K562 (cell line): ENCODE results near the gene NINL. TPM values are rescaled to one million over a fixed set of nuclear protein-coding genes. Genes with fewer than 3 reads are reported as not detected.

ENCODE experiments used
- ATAC-seq: fragments of 200-7000 bp; cut with Tn5 transposase; 3 replicates; pipeline ENCODE4 v1.9.1; 2020; ENCODE audit warnings: moderate library complexity
- BruUV-seq: library from RNA; stranded (reverse); fragments of 400-500 nt; replicated peaks from 2 replicates; lab custom pipeline; 2021; lab: Mats Ljungman, UMichigan
- CTCF ChIA-PET: fragments of 300-600 bp; formaldehyde crosslinking; extraction: SDS; loops from one replicate; lab custom pipeline; 2021; ENCODE audit warnings: low intra/inter-chr PET ratio; lab: Yijun Ruan, JAX
- POLR2A ChIA-PET: fragments of 300-600, 350-650 bp; sonication (Branson Sonifier 250); formaldehyde crosslinking; extraction: SDS; loops from one replicate; lab custom pipeline; 2021; ENCODE audit warnings: antibody characterized with exemption, inconsistent platforms; lab: Yijun Ruan, JAX
- DNase-seq, 4 experiments: peaks; one replicate each; pipeline versions ENCODE4 v3.0.0 to v3.0.0-alpha.2; 2011 to 2018; ENCODE audit warnings: low spot score in 3 of 4, mixed read lengths in 3 of 4; ENCODE audit errors: extremely low read depth in 1 of 4
- FAIRE-seq: peaks from 2 replicates; lab custom pipeline; 2011; peaks lifted over from hg19 to GRCh38; lab: Jason Lieb, UNC
- H2AFZ ChIP-seq: 2 replicates; pipeline ENCODE4 v1.6.0; 2011; ENCODE audit warnings: low read depth, low read length, control low read depth, inconsistent platforms
- H3K27ac ChIP-seq: fragments of 200-600 bp; 3 replicates; pipeline ENCODE4 v1.8.0; 2011; ENCODE audit warnings: low read depth, mild to moderate bottlenecking, control low read depth, inconsistent platforms, low read length, moderate library complexity, mixed read lengths; ENCODE audit errors: extremely low read depth
- H3K27me3 ChIP-seq, 2 experiments: fragments of 300-600 bp in 1 of 2; 2 replicates in 1 of 2; 3 replicates in 1 of 2; pipeline versions ENCODE4 v1.6.0 to v1.8.0; 2011; ENCODE audit warnings: inconsistent platforms in 2 of 2, low read length in 2 of 2, mild to moderate bottlenecking in 1 of 2, mixed read lengths in 1 of 2, moderate library complexity in 1 of 2; ENCODE audit not compliant: control insufficient read depth in 2 of 2, insufficient read depth in 2 of 2
- H3K36me3 ChIP-seq: fragments of 300-600 bp; 3 replicates; pipeline ENCODE4 v1.8.0; 2011; ENCODE audit warnings: mild to moderate bottlenecking, low read length, inconsistent platforms; ENCODE audit not compliant: control insufficient read depth, insufficient read depth
- H3K4me1 ChIP-seq, 2 experiments: fragments of 200-600 bp in 1 of 2; replicated peaks in 1 of 2; 2 replicates in 1 of 2; 3 replicates in 1 of 2; pipeline versions ENCODE4 v1.5.1 to v1.8.0; 2011; ENCODE audit warnings: inconsistent platforms in 2 of 2, low read length in 2 of 2, mild to moderate bottlenecking in 1 of 2, mixed read lengths in 1 of 2, moderate library complexity in 1 of 2; ENCODE audit not compliant: control insufficient read depth in 2 of 2, insufficient read depth in 2 of 2
- H3K4me2 ChIP-seq: 2 replicates; pipeline ENCODE4 v1.6.1; 2011; ENCODE audit warnings: low read length, control low read depth, inconsistent platforms, mixed read lengths; ENCODE audit not compliant: insufficient read depth
- H3K4me3 ChIP-seq: fragments of 200-600 bp; sonication (generic), shearing (Covaris generic); 2 replicates; pipeline ENCODE4 v1.5.1; 2016; ENCODE audit warnings: control low read depth, inconsistent platforms
- H3K79me2 ChIP-seq: fragments of 200-600 bp; 3 replicates; pipeline ENCODE4 v1.8.0; 2011; ENCODE audit warnings: low read length, inconsistent platforms; ENCODE audit not compliant: control insufficient read depth, insufficient read depth
- H3K9ac ChIP-seq, 2 experiments: 2 replicates each; pipeline versions ENCODE4 v1.6.0 to v1.6.1; 2011; ENCODE audit warnings: low read depth in 2 of 2, low read length in 2 of 2, control low read depth in 1 of 2, inconsistent platforms in 1 of 2, mild to moderate bottlenecking in 1 of 2, mixed read lengths in 1 of 2; ENCODE audit not compliant: insufficient read depth in 1 of 2
- H3K9me1 ChIP-seq: one replicate; pipeline ENCODE4 v1.6.0; 2011; ENCODE audit warnings: inconsistent platforms, mild to moderate bottlenecking, low read length, moderate library complexity; ENCODE audit not compliant: control insufficient read depth, insufficient read depth
- H3K9me3 ChIP-seq: replicated peaks from 2 replicates; pipeline ENCODE4 v1.5.1; 2011; ENCODE audit warnings: low read depth, low read length, inconsistent platforms; ENCODE audit not compliant: control insufficient read depth, insufficient read depth
- H4K20me1 ChIP-seq: replicated peaks from 2 replicates; pipeline ENCODE4 v1.6.1; 2011; ENCODE audit warnings: low read length, inconsistent platforms, mixed read lengths; ENCODE audit not compliant: control insufficient read depth, insufficient read depth
- ASH1L ChIP-seq: fragments of 450-650 bp; IDR thresholded peaks from 2 replicates; pipeline ENCODE4 v1.6.1; 2018; ENCODE audit warnings: borderline replicate concordance, mild to moderate bottlenecking, low read depth; ENCODE audit not compliant: partially characterized antibody
- HES1 ChIP-seq: fragments of 450-650 bp; IDR thresholded peaks from 2 replicates; pipeline ENCODE4 v1.6.1; 2016; ENCODE audit warnings: low read depth, mild to moderate bottlenecking, moderate library complexity
- LEF1 ChIP-seq: fragments of 450-650 bp; IDR thresholded peaks from 2 replicates; pipeline ENCODE4 v1.6.1; 2016; ENCODE audit warnings: mild to moderate bottlenecking
- MCM5 ChIP-seq: fragments of 450-650 bp; IDR thresholded peaks from 2 replicates; pipeline ENCODE4 v1.6.1; 2016; ENCODE audit warnings: low read depth
- RBFOX2 ChIP-seq: fragments of 200-400 bp; formaldehyde crosslinking; IDR thresholded peaks from 2 replicates; pipeline ENCODE4 v1.6.1; 2017; ENCODE audit warnings: low read depth, mild to moderate bottlenecking, low read length, moderate library complexity
- SAFB2 ChIP-seq: fragments of 200-400 bp; formaldehyde crosslinking; IDR thresholded peaks from 2 replicates; pipeline ENCODE4 v1.6.1; 2018; ENCODE audit warnings: borderline replicate concordance, low read length, low read depth, moderate library complexity; ENCODE audit not compliant: severe bottlenecking
- SMAD3 ChIP-seq: fragments of 450-650 bp; formaldehyde crosslinking; conservative IDR thresholded peaks from 2 replicates; pipeline ENCODE4 v1.4.0; 2020; ENCODE audit warnings: mild to moderate bottlenecking
- SREBF1 ChIP-seq: fragments of 150-350 bp; IDR thresholded peaks from 2 replicates; pipeline ENCODE4 v1.6.1; 2014; ENCODE audit warnings: antibody characterized with exemption, low read depth, low read length, borderline replicate concordance
- ZHX1 ChIP-seq: fragments of 150-350 bp; conservative IDR thresholded peaks from 2 replicates; pipeline ENCODE4 v1.6.1; 2014; ENCODE audit warnings: low read length
- WGBS: fragments of 100-300 bp; shearing (Covaris generic); methylation state at CpG from one replicate; pipeline ENCODE4 v1.1.6; 2016; ENCODE audit warnings: low coverage, mixed read lengths; ENCODE audit not compliant: insufficient coverage; ENCODE audit errors: missing lambda C conversion rate; 5-methylcytosine and 5-hydroxymethylcytosine counted together
- in situ Hi-C: fragments of 300-500 bp; cut with MboI; formaldehyde crosslinking; loops from 4 replicates; pipeline ENCODE4 v1.15.0; 2018; ENCODE audit warnings: inconsistent platforms, mixed read lengths
- intact Hi-C: fragments of 100-400 bp; cut with micrococcal nuclease; formaldehyde crosslinking; loops from 2 replicates; pipeline ENCODE4 v1.14.2; 2022
- polyA plus RNA-seq, 8 experiments: library from polyadenylated mRNA; depleted of rRNA in 4 of 8; stranded (reverse) in 5 of 8; unstranded in 3 of 8; fragments of >200 nt; fragmentation: Nextera tagmentation in 2 of 8; fragmentation: Illumina TruSeq in 1 of 8; extraction: Ambion mirVana in 2 of 8; extraction: Trizol in 1 of 8; gene quantifications; 2 replicates each; pipeline versions ENCODE4 v1.2.1 to v1.2.3, GENCODE V29; 2011 to 2014; ENCODE audit warnings: inconsistent platforms in 1 of 8, missing spikeins in 1 of 8
- total RNA-seq, 7 experiments: library from RNA; depleted of rRNA in 6 of 7; stranded (reverse); fragments of >200 nt in 6 of 7; fragmentation: Illumina TruSeq in 2 of 7; extraction: Trizol in 2 of 7; gene quantifications; 2 replicates each; pipeline versions ENCODE4 v1.2.1 to v1.2.3, GENCODE V29; 2011 to 2021; ENCODE audit warnings: low replicate concordance in 1 of 7
- TF ChIP-seq, protein P1 (sequence below): fragments of 250-450 bp; sonication (Bioruptor Pico); IDR thresholded peaks from 2 replicates; pipeline ENCODE4 v1.5.0; 2022; ENCODE audit warnings: mild to moderate bottlenecking
- TF ChIP-seq, protein P2 (sequence below): fragments of 250-450 bp; sonication (Bioruptor Pico); IDR thresholded peaks from 2 replicates; pipeline ENCODE4 v1.5.0; 2021
- TF ChIP-seq, protein P3 (sequence below): sonication (generic); formaldehyde crosslinking; IDR thresholded peaks from 2 replicates; pipeline ENCODE4 v1.8.1; 2023; ENCODE audit warnings: mild to moderate bottlenecking, missing genetic modification reagents
- TF ChIP-seq, protein P4 (sequence below): IDR thresholded peaks from 2 replicates; pipeline ENCODE4 v1.6.1; 2011; ENCODE audit not compliant: insufficient read length; ENCODE audit errors: extremely low read depth

NINL gene
- total and polyA plus RNA-seq, 9 of the 15 experiments (the other 6 are each of a cell fraction or from before 2014, with no cell fraction given): 0.03 to 0.22 (median 0.05) TPM; not detected in 5

DNA sequence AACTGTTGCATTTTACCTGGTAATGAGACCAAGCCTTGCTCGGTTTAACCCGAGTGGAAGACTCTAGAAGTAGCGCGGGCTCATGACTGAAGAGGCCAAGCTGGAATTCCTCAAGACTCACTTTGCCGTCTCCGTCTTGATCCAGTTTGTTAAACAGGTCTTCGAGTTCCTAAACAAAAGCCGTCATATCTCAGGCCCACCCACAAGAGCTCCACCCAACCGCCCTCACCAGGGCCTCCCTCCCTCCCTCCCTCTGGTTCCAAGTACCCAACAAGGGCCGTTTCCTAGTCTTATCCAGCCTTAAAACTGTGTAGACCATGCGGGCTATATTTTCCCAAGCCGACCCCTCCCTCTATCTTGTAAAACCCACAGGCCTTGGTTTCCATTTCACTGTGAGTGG is 81.4 kb downstream of the NINL start:
- ATAC-seq: no peak
- Histone ChIP-seq H3K9me1 (no peaks in the 10 kb centered on the region), H3K4me1 (no peaks in the 10 kb centered on the region), H3K27me3 (peaks cover 6 to 48% of the 10 kb centered on the region in 2 experiments; a peak in 4 of 5 replicates), H3K9ac (no peak overlapping the region), H3K9me3 (no peaks in the 10 kb centered on the region), H3K4me3 (no peak overlapping the region), H4K20me1 (no peaks in the 10 kb centered on the region; the same call in 1 of the 2 replicates), H3K79me2 (no peaks in the 10 kb centered on the region), H3K4me2 (0 out of 2 replicates have a peak overlapping the region, but pooled peaks have one; percentile 25), H3K27ac (no peak overlapping the region), H3K36me3 (no peaks in the 10 kb centered on the region), H2AFZ (no peak overlapping the region)
- in situ Hi-C loops: no loop called here
- CTCF ChIA-PET: no interaction called here
- POLR2A ChIA-PET: no interaction called here
- intact Hi-C loops: no loop called here
- BruUV-seq: no TSS peak
- WGBS: 0% methylated on average over 8 of the region's 12 CpGs
- no peak for DNase-seq
- no peak for FAIRE-seq
- TF ChIP-seq HES1 (no peak), SAFB2 (no peak), ASH1L (no peak), SREBF1 (no peak), SMAD3 (CRISPR knock-in tag) (no peak), LEF1 (no peak), MCM5 (no peak), ZHX1 (no peak), RBFOX2 (no peak)
- TF ChIP-seq, protein P1, sequence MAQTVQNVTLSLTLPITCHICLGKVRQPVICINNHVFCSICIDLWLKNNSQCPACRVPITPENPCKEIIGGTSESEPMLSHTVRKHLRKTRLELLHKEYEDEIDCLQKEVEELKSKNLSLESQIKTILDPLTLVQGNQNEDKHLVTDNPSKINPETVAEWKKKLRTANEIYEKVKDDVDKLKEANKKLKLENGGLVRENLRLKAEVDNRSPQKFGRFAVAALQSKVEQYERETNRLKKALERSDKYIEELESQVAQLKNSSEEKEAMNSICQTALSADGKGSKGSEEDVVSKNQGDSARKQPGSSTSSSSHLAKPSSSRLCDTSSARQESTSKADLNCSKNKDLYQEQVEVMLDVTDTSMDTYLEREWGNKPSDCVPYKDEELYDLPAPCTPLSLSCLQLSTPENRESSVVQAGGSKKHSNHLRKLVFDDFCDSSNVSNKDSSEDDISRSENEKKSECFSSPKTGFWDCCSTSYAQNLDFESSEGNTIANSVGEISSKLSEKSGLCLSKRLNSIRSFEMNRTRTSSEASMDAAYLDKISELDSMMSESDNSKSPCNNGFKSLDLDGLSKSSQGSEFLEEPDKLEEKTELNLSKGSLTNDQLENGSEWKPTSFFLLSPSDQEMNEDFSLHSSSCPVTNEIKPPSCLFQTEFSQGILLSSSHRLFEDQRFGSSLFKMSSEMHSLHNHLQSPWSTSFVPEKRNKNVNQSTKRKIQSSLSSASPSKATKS (CRISPR knock-in tag): no peak
- TF ChIP-seq, protein P2, sequence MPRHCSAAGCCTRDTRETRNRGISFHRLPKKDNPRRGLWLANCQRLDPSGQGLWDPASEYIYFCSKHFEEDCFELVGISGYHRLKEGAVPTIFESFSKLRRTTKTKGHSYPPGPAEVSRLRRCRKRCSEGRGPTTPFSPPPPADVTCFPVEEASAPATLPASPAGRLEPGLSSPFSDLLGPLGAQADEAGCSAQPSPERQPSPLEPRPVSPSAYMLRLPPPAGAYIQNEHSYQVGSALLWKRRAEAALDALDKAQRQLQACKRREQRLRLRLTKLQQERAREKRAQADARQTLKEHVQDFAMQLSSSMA (CRISPR knock-in tag): no peak
- TF ChIP-seq, protein P3, sequence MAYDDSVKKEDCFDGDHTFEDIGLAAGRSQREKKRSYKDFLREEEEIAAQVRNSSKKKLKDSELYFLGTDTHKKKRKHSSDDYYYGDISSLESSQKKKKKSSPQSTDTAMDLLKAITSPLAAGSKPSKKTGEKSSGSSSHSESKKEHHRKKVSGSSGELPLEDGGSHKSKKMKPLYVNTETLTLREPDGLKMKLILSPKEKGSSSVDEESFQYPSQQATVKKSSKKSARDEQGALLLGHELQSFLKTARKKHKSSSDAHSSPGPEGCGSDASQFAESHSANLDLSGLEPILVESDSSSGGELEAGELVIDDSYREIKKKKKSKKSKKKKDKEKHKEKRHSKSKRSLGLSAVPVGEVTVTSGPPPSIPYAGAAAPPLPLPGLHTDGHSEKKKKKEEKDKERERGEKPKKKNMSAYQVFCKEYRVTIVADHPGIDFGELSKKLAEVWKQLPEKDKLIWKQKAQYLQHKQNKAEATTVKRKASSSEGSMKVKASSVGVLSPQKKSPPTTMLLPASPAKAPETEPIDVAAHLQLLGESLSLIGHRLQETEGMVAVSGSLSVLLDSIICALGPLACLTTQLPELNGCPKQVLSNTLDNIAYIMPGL (CRISPR knock-in tag): no peak
- TF ChIP-seq, protein P4, sequence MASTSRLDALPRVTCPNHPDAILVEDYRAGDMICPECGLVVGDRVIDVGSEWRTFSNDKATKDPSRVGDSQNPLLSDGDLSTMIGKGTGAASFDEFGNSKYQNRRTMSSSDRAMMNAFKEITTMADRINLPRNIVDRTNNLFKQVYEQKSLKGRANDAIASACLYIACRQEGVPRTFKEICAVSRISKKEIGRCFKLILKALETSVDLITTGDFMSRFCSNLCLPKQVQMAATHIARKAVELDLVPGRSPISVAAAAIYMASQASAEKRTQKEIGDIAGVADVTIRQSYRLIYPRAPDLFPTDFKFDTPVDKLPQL: no peak
